SK-N-DZ (cell line): ENCODE measurements around the gene CNTNAP2.

Experiments used
- DNase-seq: peaks from one replicate; pipeline ENCODE4 v3.0.0-alpha.2; 2015; ENCODE audit warnings: low spot score

The CNTNAP2 gene

DNA sequence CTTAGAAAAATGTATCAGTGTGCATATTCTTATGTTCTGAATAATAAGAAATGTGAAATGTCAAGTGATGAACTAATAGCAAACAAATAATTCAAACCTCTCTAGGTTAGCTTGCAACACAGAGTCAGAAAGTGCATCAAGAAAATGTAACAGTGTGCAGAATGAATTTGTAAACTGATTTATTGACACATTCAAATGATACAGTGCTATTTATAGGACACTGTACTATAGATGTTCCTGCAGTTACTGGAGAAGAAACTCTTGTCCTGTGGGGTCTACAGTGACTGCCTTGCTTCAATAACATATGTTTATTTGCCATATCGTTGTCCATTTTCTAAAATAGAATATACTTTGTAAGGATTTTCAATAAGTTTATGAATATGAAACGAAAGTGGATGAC lies 639.0 kb downstream of the CNTNAP2 start:
- DNase-seq = no peak

DNA sequence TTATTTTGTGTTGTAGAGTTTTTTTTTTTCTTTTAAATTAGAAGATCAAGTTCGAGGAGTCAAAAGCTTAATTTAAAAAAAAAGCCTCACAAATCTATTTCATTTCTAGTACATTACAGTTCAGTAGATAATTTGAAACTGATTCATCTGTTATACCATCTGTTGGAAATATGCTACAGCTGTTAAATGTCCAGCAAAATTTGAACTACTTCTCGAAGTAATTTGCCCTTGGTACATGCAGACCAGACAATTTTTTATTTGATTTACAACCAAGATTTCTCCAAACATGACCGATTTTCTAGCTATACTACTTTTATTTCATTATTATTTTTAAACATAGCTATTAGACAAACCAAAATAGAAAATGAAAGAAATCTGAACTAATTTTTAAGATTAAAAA lies 647.9 kb downstream of the CNTNAP2 start:
- no peak for DNase-seq

DNA sequence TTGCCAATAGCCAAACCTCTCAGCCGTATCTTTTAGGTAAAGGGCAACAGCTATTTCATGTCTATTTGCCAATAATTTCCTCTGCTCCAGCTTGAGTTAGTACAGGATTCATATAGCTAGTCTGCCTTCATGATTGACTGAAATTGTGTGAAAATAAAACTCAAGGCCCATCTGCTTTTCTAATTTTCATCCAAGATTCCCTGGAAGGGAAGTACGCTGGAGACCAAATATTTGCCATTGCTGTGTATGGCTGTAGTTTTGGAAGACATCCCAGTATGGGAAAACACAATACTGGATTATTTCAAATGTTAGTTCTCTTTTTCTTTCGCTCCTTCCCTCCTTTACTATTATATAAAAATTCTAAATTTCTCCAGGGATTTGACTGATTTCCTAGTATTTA lies 652.4 kb downstream of the CNTNAP2 start:
- no peak for DNase-seq

DNA sequence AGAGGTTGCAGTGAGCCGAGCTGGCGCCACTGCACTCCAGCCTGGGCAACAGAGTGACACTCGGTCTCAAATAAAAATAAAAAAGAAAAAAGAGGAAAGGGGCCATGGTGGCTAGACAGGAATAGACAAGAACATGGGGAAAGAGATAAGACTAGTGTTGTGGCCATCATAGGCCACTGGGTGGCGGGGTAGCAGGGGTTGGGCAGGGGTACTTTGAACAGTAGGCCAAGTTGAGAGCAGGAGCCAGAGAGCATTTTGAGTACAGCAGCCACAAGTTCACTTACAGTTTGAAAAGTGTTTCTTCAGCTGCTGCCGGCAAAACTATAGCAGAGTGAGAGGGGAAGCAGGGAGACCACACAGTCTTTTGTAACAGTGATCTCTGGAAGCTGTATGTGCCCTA lies 656.0 kb downstream of the CNTNAP2 start:
- DNase-seq = peak; percentile 11

DNA sequence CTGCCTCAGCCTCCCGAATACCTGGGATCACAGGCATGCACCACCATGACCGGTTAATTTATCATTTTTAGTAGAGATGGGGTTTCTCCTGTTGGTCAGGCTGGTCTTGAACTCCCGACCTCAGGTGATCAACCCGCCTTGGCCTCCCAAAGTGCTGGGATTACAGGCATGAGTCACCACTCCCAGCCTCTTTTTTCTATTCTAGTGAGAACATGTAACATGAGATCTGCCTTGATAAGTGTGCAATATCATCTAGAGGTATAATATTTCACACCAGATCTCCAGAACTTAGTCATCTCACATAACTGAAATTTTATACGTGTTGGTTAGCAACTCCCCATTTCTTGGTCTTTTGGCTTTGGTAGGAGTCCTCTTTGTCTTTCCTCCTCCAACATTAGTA lies 656.9 kb downstream of the CNTNAP2 start:
- DNase-seq = no peak

DNA sequence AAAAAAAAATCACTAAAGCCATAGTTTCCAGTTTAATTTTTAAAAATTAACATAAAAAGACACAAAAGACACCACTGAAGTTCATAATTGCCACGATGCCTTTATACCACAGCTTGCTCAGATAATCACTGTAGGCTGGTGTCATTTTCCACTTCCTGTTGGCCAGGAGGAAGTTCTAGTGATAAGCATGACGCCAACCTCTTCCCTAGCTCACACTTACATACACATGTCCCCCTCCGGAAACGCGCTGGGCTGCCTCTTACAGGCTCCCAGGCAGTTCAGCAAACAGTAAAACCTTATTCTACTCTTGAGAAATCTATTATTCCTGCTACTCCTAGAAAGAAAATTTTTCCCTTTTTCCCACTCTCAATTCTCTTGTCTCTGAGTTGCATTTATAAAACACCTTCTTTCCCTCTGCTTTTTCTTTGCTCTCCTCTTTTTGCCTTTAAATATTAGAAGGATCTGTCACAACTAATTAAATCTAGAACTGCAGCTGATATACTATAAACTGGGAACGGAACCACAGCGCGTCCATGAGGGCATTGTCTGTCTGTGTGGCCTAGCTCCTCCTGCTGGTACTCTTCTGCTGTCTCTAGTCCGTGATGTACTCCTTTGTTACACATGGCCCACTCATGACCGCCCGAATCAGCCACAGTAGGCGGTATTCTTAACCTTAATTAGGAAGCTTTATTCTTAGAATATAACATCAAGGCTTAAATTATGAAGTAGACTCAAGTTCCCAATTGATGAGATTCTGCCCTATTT lies 664.9 kb downstream of the CNTNAP2 start:
- DNase-seq = no peak

DNA sequence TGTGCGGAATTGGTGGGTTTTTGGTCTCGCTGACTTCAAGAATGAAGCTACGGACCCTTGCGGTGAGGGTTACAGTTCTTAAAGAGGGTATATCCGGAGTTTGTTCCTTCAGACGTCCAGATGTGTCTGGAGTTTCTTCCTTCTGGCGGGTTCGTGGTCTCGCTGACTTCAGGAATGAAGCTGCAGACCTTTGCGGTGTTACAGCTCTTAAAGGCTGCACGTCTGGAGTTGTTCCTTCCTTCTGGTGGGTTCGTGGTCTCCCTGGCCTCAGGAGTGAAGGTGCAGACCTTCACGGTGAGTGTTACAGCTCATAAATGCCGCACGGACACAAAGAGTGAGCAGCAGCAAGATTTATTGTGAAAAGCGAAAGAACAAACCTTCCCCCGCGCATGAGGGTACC lies 670.7 kb downstream of the CNTNAP2 start:
- DNase-seq = no peak

DNA sequence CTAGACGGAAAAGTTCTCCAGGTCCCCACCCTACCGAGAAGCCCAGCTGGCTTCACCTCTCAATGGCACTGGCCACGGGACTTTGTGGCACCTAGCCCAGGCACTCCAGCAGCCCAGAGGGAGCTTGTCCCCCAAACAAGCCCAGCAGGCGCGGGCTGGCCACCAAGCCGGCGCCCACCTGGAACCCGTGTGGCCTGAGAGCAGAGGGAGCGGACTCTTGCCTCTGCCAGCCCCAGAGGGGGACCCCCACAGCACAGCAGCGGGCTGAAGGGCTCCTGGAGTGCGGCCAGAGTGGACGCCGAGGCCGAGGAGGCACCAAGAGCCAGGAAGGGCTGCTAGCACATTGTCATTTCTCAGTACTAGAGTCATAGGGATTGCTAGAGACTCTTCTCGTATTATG lies 671.4 kb downstream of the CNTNAP2 start:
- no peak for DNase-seq

DNA sequence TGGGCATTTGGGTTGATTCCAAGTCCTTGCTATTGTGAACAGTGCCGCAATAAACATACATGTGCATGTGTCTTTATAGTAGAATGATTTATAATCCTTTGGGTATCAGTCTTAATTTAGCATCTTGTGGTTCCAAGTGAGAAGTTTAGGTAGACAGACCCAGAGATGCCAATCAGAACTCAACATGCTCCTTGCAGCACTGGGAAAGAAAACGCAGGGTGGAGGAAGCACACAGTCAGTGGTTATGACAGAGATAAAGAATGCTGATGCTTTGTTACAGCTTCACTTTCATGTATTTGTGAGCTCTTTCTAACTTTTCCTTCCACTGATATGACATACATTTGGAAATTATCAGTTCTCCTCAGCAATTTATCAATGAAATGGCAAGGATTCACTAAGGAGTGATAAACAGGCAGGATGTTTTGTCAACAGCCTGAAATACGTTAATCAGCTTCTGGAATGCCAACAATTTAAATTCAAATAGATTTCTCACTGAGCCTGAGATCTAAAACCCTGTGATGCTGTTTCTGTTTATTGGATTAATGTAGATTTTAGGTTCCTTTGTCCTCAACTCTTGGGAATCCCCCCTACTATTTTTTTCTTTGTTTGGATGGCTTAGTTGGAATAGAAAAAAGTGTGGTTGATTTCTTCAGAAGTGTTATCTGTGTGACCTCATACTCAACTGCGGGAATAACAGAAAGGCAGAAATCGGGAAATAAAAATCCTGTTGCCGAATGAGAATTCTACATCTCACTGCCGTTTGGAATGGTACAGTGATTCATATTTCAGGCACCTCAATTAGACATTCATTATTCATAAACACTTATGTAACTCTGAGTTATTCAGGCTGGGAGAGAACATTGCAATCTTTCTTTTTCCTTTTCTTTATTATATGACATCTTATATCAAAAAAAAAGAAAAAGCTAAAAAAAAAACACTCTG lies 675.0 kb downstream of the CNTNAP2 start:
- DNase-seq = no peak

DNA sequence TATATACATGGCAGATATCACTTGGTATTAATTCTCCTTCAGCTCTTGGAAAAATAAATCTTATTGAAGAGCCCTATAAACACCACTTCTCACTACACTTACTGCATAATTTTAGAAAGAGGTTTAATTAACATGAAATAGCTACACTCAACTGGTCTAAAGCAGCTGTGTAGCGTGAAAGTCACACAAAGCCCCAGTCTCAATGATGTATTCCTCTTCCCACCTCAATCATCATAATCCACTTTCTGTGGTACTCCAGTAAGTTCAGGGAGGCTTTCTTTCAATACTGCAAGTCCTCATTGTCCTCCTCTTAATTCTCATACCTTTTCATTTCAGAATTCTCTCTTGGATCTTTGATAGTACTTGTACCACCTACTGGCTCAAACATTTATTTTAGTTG lies 688.0 kb downstream of the CNTNAP2 start:
- no peak for DNase-seq

DNA sequence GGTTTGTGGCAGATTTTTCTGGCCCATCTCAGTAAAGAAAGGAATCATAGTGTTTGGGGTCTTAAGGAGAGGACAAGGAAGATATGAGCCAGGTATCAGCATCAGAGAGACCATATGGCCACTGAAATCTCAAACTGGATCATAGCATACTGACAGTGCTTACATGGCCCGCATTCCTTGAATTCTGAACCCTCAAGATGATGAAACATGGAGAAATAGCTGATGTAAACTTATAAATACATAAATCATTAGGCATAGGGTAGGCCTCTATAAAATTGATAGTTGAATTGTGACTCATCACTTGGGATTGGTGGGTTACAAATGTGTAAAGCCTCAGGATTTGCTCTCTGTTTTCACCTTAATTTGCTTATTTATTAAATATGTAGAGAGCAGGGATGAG lies 688.5 kb downstream of the CNTNAP2 start:
- DNase-seq = no peak

DNA sequence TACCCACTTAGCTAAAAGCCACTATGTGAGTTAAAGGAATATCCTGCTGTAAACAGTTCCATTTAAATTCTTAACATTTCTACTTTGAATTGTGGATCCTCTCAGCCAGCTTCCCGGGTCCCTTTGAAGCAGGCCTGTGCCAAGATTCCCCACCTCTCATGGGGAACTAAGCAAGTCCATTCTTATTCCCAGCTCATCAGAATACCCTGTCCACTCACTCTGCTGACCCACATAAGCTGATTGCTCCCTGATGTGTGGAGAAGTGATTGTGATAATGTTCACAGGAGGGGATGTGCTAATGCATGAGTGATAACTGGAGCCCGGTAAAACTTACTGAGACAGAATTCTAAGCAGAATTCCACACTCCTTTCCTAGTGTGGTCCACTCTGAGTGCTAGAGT lies 709.7 kb downstream of the CNTNAP2 start:
- no peak for DNase-seq

DNA sequence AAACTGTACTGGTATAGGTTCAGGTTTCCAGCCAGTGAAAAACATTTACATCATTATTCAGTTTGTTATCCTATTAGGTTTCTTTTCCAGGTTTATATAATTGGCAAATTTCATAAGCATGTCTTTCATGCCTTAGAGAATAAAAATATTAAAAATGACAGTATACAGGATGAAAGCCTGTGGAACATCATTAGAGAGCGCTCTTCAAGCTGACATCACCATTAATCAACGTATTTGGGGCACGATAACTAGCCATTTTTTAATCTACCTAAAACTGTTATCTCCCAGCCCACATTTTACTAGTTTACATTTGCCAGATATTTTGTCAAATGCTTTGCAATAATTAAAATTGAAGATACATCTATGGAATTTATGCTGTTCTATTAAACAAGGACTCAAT lies 714.1 kb downstream of the CNTNAP2 start:
- peak; percentile 76 for DNase-seq

DNA sequence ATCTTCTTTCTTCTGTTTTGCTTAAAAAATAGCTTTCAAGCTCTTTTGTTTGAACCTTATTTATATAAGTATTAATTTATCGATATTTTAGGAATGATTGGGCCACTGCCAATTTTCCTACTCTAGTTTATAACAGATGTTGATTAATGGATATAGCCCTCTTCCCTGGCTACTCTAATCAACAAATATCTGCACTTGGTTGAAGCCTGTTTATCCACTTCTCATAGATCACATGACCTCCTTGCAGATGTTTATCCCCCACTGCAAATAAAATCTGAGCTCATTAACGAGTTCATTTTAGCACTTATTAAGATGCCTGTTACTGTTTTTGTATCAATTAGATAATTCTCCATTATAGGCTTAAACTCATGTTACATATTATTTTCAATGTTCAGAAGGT lies 715.3 kb downstream of the CNTNAP2 start:
- no peak for DNase-seq

DNA sequence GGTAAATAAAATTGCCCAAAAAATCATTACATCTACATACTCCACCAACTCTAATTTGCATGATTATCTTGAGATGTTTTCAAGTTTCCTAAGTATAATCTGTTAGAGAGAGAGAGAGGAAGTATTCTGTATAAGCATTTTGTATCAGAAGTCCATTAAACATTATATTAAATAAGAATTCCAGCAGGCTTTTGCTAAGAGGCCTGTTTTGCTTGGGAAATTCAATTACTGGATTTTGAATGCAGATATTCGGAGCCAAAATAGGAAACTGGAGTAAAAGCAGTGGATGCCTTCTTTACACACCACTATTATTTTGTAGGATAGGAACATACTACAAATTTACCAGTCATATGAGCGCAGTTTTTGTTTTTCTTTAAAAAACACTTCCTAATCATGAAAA lies 727.8 kb downstream of the CNTNAP2 start:
- DNase-seq = no peak

DNA sequence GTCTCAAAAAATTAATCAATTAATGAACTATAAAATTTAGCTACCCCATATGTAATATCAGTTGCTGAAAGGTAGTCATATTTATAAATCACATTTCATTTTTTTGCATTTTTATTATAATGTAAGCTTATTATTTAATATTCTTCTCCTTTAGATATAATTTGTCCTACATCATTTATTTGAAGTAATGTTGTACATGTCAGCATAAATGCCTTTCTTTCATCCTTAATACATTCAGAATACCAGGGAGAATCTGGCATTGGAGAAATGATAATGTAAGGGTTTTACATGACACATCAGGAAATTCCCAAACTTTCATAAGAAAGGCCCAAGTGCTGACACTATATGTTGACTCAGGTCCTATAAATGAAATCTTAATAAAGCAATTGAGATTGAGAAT lies 742.1 kb downstream of the CNTNAP2 start:
- DNase-seq = no peak

DNA sequence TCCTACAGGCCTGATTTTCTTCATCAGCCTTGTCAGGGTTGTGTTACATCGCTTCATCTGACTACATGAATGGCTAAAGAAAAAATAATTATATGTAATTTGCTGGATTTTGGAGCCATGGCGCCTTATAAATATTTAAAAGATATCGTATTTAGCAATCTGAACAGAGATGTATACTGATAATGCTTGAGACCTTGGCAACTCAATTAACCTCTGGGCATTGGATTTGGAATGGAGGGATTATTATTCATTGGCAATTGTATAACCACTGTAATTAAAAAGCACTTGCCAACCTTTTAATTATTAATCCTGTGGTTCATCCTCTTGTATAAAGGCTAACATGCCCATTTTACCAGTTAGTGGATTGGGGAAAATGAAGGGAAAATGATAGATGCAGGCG lies 745.1 kb downstream of the CNTNAP2 start:
- DNase-seq = no peak

DNA sequence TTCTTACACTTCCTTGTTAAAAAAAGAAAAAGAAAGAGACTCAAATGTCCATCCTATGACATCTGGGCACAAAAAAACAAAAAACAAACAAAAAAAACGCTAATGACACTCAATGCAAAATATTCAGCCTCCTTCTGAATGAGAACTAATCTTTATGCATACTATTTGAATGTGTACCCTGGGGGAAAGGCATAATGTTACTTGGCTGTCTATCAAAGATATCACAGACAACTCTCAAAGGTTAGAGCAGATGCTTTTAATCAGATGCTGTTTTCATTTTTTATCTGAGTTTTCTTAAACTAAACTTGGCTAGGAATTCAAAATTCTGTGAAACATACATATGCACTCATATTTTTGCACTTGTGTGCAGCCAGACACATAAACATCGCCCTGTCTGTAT lies 745.8 kb downstream of the CNTNAP2 start:
- no peak for DNase-seq

DNA sequence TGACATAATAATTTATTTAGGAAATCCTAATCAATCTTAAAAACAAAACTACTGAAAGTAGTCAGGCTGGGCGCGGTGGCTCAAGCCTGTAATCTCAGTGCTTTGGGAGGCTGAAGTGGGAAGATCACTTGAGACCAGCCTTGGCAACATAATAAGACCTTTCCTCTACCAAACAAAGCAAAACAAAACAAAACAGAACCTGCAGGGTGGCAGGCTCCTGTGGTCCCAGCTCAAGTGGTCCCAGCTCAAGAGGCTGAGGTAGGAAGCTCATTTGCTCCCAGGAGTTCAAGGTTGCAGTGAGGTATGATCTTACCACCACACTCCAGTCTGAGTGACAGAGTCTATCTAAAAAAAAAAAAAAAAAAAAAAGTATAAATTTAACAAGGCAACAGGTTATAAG lies 748.0 kb downstream of the CNTNAP2 start:
- DNase-seq = no peak

DNA sequence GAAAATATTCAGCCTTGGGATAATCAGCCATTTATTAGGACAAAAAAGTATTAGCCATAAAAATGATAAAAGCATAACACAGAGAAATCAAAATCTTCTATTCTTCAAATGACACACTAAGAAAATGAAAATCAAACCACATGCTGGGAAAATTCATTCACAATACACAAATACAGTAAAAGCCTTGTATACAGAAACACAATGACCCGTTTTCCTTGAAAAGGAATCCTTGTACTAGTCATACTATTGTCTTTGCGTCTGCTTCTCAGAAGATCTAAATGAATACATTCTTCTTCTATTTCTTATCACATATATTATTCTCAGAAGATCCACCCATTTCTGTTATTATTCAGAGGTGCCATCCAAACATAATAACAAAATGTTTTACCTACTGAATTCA lies 749.1 kb downstream of the CNTNAP2 start:
- DNase-seq = no peak

DNA sequence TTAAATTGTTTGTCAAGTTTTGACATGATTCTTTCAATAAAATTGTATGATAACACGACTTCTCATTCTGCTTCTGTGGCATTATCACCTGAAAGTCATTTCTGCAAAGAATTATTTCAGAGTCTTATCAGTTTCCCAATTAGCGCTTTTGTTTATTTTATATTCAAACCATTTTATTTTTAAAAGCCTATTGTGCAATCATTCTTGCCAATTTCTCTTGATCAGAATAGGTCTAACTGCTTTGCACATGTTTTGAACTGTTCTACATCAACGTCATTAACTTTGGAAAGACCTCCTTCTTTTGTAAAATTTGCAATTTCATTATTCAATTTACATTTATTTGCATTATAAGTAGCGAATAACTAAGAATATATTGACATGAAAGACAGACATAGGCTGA lies 758.1 kb downstream of the CNTNAP2 start:
- DNase-seq = no peak

DNA sequence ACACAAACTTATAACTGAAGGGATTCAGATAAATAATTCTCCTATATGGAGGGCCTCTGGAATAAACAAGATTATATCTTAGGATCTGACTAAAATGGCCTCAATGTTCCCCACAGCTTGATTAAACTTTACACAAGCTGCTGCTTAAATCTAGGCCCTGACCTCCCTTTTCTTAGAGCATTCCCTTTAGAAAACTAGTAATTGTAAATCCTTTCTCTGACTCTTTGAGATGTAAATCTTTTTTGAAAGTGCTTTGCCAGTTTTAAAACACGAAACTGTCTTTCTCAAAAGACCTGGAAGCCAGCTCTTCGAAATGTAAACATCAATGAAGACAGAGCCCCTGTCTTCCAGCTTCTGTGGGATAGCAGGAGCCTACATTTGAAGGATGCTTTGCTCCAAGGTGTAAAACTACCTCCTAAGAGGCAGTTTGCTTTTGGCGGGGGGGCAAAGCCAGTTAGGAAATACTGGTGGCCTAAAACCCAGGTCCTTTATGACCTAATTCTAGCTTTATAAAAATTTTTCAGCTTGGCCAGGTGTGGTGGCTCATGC lies 758.7 kb downstream of the CNTNAP2 start:
- DNase-seq = no peak

DNA sequence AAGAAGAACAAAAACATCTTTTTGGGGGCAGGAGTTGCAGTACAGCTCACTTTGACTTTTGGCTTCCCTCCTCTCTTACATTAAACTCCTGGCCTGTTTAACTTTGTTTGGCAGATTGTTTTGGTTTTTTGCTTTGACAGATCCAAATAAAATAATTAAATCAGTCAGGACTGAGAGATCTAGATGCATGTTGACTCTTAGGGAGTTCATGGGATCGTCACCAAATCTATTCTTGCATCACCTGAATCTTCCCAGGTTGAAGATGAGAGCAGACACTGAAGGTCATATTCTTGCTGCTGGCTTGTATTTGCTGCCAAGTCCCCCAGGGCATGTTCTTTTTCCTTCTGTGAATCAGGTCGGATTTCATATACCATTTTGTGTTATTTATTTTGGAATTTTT lies 759.4 kb downstream of the CNTNAP2 start:
- DNase-seq = no peak
